SK-N-SH (cell line): ENCODE data around the gene CDH13. TPM values are rescaled to one million over a fixed set of nuclear protein-coding genes. Genes with fewer than 3 reads are reported as not detected.

ENCODE experiments used
- CTCF ChIA-PET: fragments of 300-600, 350-600 bp; formaldehyde crosslinking; extraction: SDS; loops from one replicate; lab custom pipeline; 2021; lab: Yijun Ruan, JAX
- POLR2A ChIA-PET: fragments of 350-600 bp; sonication (Branson Sonifier 250); formaldehyde crosslinking; extraction: SDS; loops from one replicate; lab custom pipeline; 2020; ENCODE audit warnings: antibody characterized with exemption, inconsistent platforms; lab: Yijun Ruan, JAX
- DNase-seq: peaks from one replicate; pipeline ENCODE4 v3.0.0; 2012
- H2AFZ ChIP-seq: fragments of 200-600 bp; sonication (generic); 2 replicates; pipeline ENCODE4 v1.8.1; 2016; ENCODE audit warnings: antibody characterized with exemption, mild to moderate bottlenecking, low read depth
- H3F3A ChIP-seq: fragments of 200-600 bp; sonication (generic); replicated peaks from 2 replicates; pipeline ENCODE3; 2016; ENCODE audit warnings: antibody characterized with exemption, mild to moderate bottlenecking; ENCODE audit not compliant: insufficient read depth
- H3K27ac ChIP-seq, 2 experiments: fragments of 200-500 bp in 1 of 2; fragments of 200-600 bp in 1 of 2; sonication (Bioruptor generic) in 1 of 2; sonication (generic), shearing (Covaris generic) in 1 of 2; 2 replicates each; pipeline versions ENCODE4 v1.5.1 to v1.6.1; 2014 to 2016; ENCODE audit warnings: low read depth in 2 of 2, inconsistent platforms in 1 of 2, low read length in 1 of 2, mild to moderate bottlenecking in 1 of 2, mixed read lengths in 1 of 2
- H3K27me3 ChIP-seq: fragments of 200-600 bp; sonication (generic), shearing (Covaris generic); 2 replicates; pipeline ENCODE4 v1.6.1; 2016; ENCODE audit warnings: mixed run types; ENCODE audit not compliant: insufficient read depth
- H3K36me3 ChIP-seq, 2 experiments: fragments of 200-500 bp in 1 of 2; fragments of 200-600 bp in 1 of 2; sonication (Bioruptor generic) in 1 of 2; sonication (generic) in 1 of 2; replicated peaks in 1 of 2; 2 replicates each; pipeline versions ENCODE3 to v1.5.1; 2014 to 2016; ENCODE audit warnings: low read length in 1 of 2, mild to moderate bottlenecking in 1 of 2; ENCODE audit not compliant: insufficient read depth in 2 of 2, control insufficient read depth in 1 of 2
- H3K4me1 ChIP-seq, 2 experiments: fragments of 200-500 bp in 1 of 2; fragments of 200-600 bp in 1 of 2; sonication (Bioruptor generic) in 1 of 2; sonication (generic), shearing (Covaris generic) in 1 of 2; 2 replicates each; pipeline versions ENCODE4 v1.5.1 to v1.6.1; 2014 to 2016; ENCODE audit warnings: low read depth in 1 of 2, low read length in 1 of 2, mixed run types in 1 of 2; ENCODE audit not compliant: insufficient read depth in 2 of 2, control insufficient read depth in 1 of 2
- H3K4me2 ChIP-seq: fragments of 200-600 bp; sonication (generic), shearing (Covaris generic); 2 replicates; pipeline ENCODE4 v1.6.1; 2017; ENCODE audit warnings: mixed run types
- H3K4me3 ChIP-seq, 2 experiments: fragments of 200-500 bp in 1 of 2; fragments of 200-600 bp in 1 of 2; sonication (Bioruptor generic) in 1 of 2; sonication (generic), shearing (Covaris generic) in 1 of 2; 2 replicates each; pipeline versions ENCODE4 v1.5.1 to v1.8.1; 2014 to 2016; ENCODE audit warnings: low read depth in 2 of 2, inconsistent platforms in 1 of 2, low read length in 1 of 2, mild to moderate bottlenecking in 1 of 2, mixed read lengths in 1 of 2, moderate library complexity in 1 of 2
- H3K79me2 ChIP-seq: fragments of 200-600 bp; sonication (generic); 2 replicates; pipeline ENCODE4 v1.8.1; 2017; ENCODE audit warnings: mild to moderate bottlenecking; ENCODE audit not compliant: insufficient read depth
- H3K9ac ChIP-seq: fragments of 200-600 bp; sonication (generic); 2 replicates; pipeline ENCODE4 v1.6.1; 2017; ENCODE audit warnings: mixed run types
- H3K9me2 ChIP-seq: fragments of 200-600 bp; sonication (generic); 2 replicates; pipeline ENCODE4 v1.6.1; 2017; ENCODE audit warnings: mixed run types
- H3K9me3 ChIP-seq: fragments of 200-600 bp; sonication (generic); 2 replicates; pipeline ENCODE4 v1.6.1; 2017; ENCODE audit warnings: mixed run types, mild to moderate bottlenecking, moderate library complexity
- H4K20me1 ChIP-seq: fragments of 200-600 bp; sonication (generic); 2 replicates; pipeline ENCODE4 v1.6.1; 2017; ENCODE audit warnings: mild to moderate bottlenecking, mixed run types; ENCODE audit not compliant: insufficient read depth
- ELF1 ChIP-seq: IDR thresholded peaks from 2 replicates; pipeline ENCODE4 v1.4.0; 2012
- FOSL2 ChIP-seq: IDR thresholded peaks from 2 replicates; pipeline ENCODE4 v1.4.0; 2012; ENCODE audit warnings: low read depth, mild to moderate bottlenecking, moderate library complexity, borderline replicate concordance
- FOXM1 ChIP-seq: IDR thresholded peaks from 2 replicates; pipeline ENCODE4 v1.4.0; 2012; ENCODE audit warnings: low read depth, mild to moderate bottlenecking
- GABPA ChIP-seq: IDR thresholded peaks from 2 replicates; pipeline ENCODE4 v1.4.0; 2012; ENCODE audit warnings: low read depth, mild to moderate bottlenecking
- GATA2 ChIP-seq: sonication (generic); formaldehyde crosslinking; IDR thresholded peaks from 2 replicates; pipeline ENCODE4 v1.5.0; 2020; ENCODE audit warnings: mild to moderate bottlenecking, missing genetic modification reagents
- IRF3 ChIP-seq: fragments of 150-350 bp; IDR thresholded peaks from 2 replicates; pipeline ENCODE4 v1.6.1; 2016; ENCODE audit warnings: mild to moderate bottlenecking, low read depth, low read length
- JUND ChIP-seq: IDR thresholded peaks from 2 replicates; pipeline ENCODE4 v1.4.0; 2012
- MXI1 ChIP-seq: IDR thresholded peaks from 2 replicates; pipeline ENCODE4 v1.6.1; 2012; ENCODE audit warnings: mild to moderate bottlenecking, low read depth, low read length, improper control_type of control experiment
- NFIC ChIP-seq: IDR thresholded peaks from 2 replicates; pipeline ENCODE4 v1.4.0; 2012; ENCODE audit warnings: borderline replicate concordance
- RCOR1 ChIP-seq: fragments of 150-350 bp; IDR thresholded peaks from 2 replicates; pipeline ENCODE4 v1.6.1; 2017; ENCODE audit warnings: antibody characterized with exemption, low read length
- REST ChIP-seq: IDR thresholded peaks from 2 replicates; pipeline ENCODE4 v1.6.1; 2012; ENCODE audit warnings: mild to moderate bottlenecking, low read depth, low read length, moderate library complexity
- SMC3 ChIP-seq: IDR thresholded peaks from 2 replicates; pipeline ENCODE4 v1.6.1; 2012; ENCODE audit warnings: low read depth, low read length, improper control_type of control experiment
- WGBS: methylation state at CpG from one replicate; pipeline ENCODE4 v1.1.6; 2017; ENCODE audit warnings: low lambda C conversion rate; 5-methylcytosine and 5-hydroxymethylcytosine counted together
- polyA plus RNA-seq, 3 experiments: library from polyadenylated mRNA; depleted of rRNA; stranded (reverse); fragments of >200 nt; gene quantifications; 2 replicates each; pipeline ENCODE4 v1.2.3, GENCODE V29; 2012
- TF ChIP-seq, protein P1 (sequence below): IDR thresholded peaks from 2 replicates; pipeline ENCODE4; 2012

The CDH13 gene
- polyA plus RNA-seq, 1 of the 3 experiments (the other 2 are of a cell fraction): 93.0 TPM

- Histone ChIP-seq H3F3A (peaks cover 29% of the 10 kb centered on the region), H2AFZ (no peak overlapping the region), H3K9me3 (no peaks in the 10 kb centered on the region), H3K27me3 (no peaks in the 10 kb centered on the region), H4K20me1 (no peaks in the 10 kb centered on the region), H3K4me1 (peaks cover 0 to 13% of the 10 kb centered on the region in 2 experiments; a peak in 1 of 4 replicates), H3K9ac (no peak overlapping the region), H3K9me2 (no peaks in the 10 kb centered on the region), H3K79me2 (peaks cover 11% of the 10 kb centered on the region), H3K4me2 (no peak overlapping the region), H3K4me3 (no peak overlapping the region), H3K27ac (no peak overlapping the region), H3K36me3 (no peaks in the 10 kb centered on the region)
- ChIA-PET CTCF (no interaction called here), POLR2A (no interaction called here)
- 55% methylated on average over 2 of the region's 2 CpGs for WGBS
- TF ChIP-seq ELF1 (no peak), JUND (no peak), REST (no peak), GABPA (no peak), MXI1 (no peak), RCOR1 (no peak), SMC3 (no peak), GATA2 (CRISPR knock-in tag) (no peak), IRF3 (no peak), NFIC (no peak), FOSL2 (no peak)
- DNase-seq: no peak
These were observed 132.1 kb downstream of the CDH13 start for GRCh38 chr16:82758904-82759303.

DNA sequence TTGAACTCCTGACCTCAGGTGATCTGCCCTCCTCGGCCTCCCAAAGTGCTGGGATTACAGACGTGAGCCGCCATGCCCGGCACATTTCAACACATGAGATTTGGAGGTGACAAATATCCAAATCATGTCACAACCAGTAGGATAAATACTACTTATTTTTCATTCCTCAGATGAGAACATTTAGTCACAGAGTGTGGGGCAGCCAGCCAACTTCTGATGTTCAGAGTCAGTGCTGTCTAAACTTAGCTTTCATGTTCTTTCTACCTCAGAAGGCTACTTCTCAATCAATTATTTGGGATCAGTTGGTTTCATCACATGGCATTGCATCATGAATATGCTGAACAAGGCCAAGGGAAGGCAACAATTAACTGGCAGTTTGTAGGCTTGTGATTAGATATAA lies 134.5 kb downstream of the CDH13 start:
- no peaks in the 10 kb centered on the region for H3K27me3 ChIP-seq
- no peaks in the 10 kb centered on the region for H3K36me3 ChIP-seq
- H3F3A ChIP-seq: peaks cover 16% of the 10 kb centered on the region
- H3K9me3 ChIP-seq: no peaks in the 10 kb centered on the region
- peak overlapping the region in 1 of 2 experiments; percentile 67; a peak in 2 of 4 replicates for H3K27ac ChIP-seq
- peaks cover 11% of the 10 kb centered on the region for H3K79me2 ChIP-seq
- POLR2A ChIA-PET: no interaction called here
- H3K9ac ChIP-seq: peak overlapping the region; percentile 29; the same call in 1 of the 2 replicates
- WGBS: 38% methylated on average over 4 of the region's 4 CpGs
- H3K4me2 ChIP-seq: peak overlapping the region; percentile 73
- H2AFZ ChIP-seq: no peak overlapping the region
- H3K4me1 ChIP-seq: peaks cover 0 to 13% of the 10 kb centered on the region in 2 experiments; a peak in 1 of 4 replicates
- no peak for DNase-seq
- CTCF ChIA-PET: no interaction called here
- H3K4me3 ChIP-seq: peak overlapping the region in 1 of 2 experiments; percentile 53; a peak in 1 of 4 replicates
- TF ChIP-seq FOXM1 (no peak), NFIC (peak; percentile 45; the same call in 1 of the 2 replicates)
- TF ChIP-seq, protein P1, sequence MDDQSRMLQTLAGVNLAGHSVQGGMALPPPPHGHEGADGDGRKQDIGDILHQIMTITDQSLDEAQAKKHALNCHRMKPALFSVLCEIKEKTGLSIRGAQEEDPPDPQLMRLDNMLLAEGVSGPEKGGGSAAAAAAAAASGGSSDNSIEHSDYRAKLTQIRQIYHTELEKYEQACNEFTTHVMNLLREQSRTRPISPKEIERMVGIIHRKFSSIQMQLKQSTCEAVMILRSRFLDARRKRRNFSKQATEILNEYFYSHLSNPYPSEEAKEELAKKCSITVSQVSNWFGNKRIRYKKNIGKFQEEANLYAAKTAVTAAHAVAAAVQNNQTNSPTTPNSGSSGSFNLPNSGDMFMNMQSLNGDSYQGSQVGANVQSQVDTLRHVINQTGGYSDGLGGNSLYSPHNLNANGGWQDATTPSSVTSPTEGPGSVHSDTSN: no peak
- H3K9me2 ChIP-seq: no peaks in the 10 kb centered on the region
- H4K20me1 ChIP-seq: no peaks in the 10 kb centered on the region
